KMS-11 (cell line): ENCODE data around the gene SMARCC2.
"Not testable (repeated sequence)": the region's sequence is repeated elsewhere in the genome, so short reads cannot be mapped to it uniquely, and the experiment has no call there.

ENCODE experiments used
- H2AFZ ChIP-seq: fragments of 200-600 bp; sonication (generic); 2 replicates; pipeline ENCODE4 v1.6.1; 2016; ENCODE audit warnings: antibody characterized with exemption, mixed run types, low read depth
- H3K27ac ChIP-seq: fragments of 200-600 bp; sonication (generic); 2 replicates; pipeline ENCODE4 v1.6.1; 2016; ENCODE audit warnings: mild to moderate bottlenecking, mixed run types
- H3K27me3 ChIP-seq: fragments of 200-600 bp; sonication (generic); 2 replicates; pipeline ENCODE4 v1.6.1; 2017; ENCODE audit warnings: mild to moderate bottlenecking, low read depth, mixed run types, moderate library complexity; ENCODE audit not compliant: insufficient read depth
- H3K36me3 ChIP-seq: fragments of 200-600 bp; sonication (generic); 2 replicates; pipeline ENCODE4 v1.6.1; 2017; ENCODE audit warnings: mild to moderate bottlenecking, mixed run types; ENCODE audit not compliant: insufficient read depth
- H3K4me1 ChIP-seq: fragments of 200-600 bp; sonication (generic); 2 replicates; pipeline ENCODE4 v1.6.1; 2016; ENCODE audit warnings: mild to moderate bottlenecking, low read depth, mixed run types; ENCODE audit not compliant: poor library complexity, severe bottlenecking
- H3K4me2 ChIP-seq: fragments of 200-600 bp; sonication (generic); 2 replicates; pipeline ENCODE4 v1.7.0; 2016; ENCODE audit warnings: mild to moderate bottlenecking, mixed run types
- H3K4me3 ChIP-seq: fragments of 200-600 bp; sonication (generic); IDR thresholded peaks from 2 replicates; pipeline ENCODE4 v1.6.1; 2017; ENCODE audit warnings: low read depth, low read length, mixed read lengths; ENCODE audit not compliant: insufficient read depth
- H3K79me2 ChIP-seq: fragments of 200-600 bp; sonication (generic); 2 replicates; pipeline ENCODE4 v1.6.1; 2016; ENCODE audit warnings: low read depth, mixed run types; ENCODE audit not compliant: insufficient read depth
- H3K9ac ChIP-seq: fragments of 200-600 bp; sonication (generic); 2 replicates; pipeline ENCODE4 v1.6.1; 2016; ENCODE audit warnings: mild to moderate bottlenecking, mixed run types
- H4K20me1 ChIP-seq: fragments of 200-600 bp; sonication (generic); 2 replicates; pipeline ENCODE4 v1.6.1; 2016; ENCODE audit warnings: mild to moderate bottlenecking, mixed run types; ENCODE audit not compliant: insufficient read depth
- CTCF ChIP-seq: fragments of 200-600 bp; sonication (generic); conservative IDR thresholded peaks from 2 replicates; pipeline ENCODE4 v1.6.1; 2017; ENCODE audit warnings: low read depth, mild to moderate bottlenecking, antibody characterized with exemption, low read length, moderate library complexity, mixed read lengths

Gene SMARCC2

DNA sequence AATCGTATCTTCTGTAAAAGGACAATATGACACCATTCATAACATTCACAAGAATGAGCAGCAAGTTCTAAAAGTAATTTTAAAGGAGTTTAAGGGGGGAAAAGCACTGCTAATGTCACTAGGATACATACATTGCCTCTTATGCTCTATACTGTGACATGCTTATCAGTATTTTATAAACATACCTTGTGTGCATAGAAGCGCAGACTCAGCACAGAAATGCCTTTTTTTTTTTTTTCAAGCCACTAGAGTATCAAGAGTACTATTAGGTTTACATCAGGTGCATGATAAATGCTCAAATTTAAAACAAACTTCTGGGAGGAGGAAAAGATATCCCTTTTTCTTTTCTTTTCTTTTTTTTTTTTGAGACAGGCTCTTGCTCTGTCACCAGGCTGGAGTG, 13.6 kb upstream of the SMARCC2 start:
- Histone ChIP-seq H3K79me2 (no peaks in the 10 kb centered on the region), H3K4me2 (no peak overlapping the region), H3K27ac (no peak overlapping the region), H3K4me3 (no peak overlapping the region), H3K27me3 (no peaks in the 10 kb centered on the region), H3K4me1 (peaks cover 5% of the 10 kb centered on the region), H3K36me3 (no peaks in the 10 kb centered on the region), H4K20me1 (no peaks in the 10 kb centered on the region), H2AFZ (no peak overlapping the region), H3K9ac (no peak overlapping the region)
- no peak for TF ChIP-seq CTCF

- Histone ChIP-seq H3K27ac (no peak overlapping the region), H3K79me2 (no peaks in the 10 kb centered on the region), H3K4me3 (no peak overlapping the region), H4K20me1 (no peaks in the 10 kb centered on the region), H3K36me3 (no peaks in the 10 kb centered on the region), H2AFZ (no peak overlapping the region), H3K27me3 (no peaks in the 10 kb centered on the region), H3K4me1 (peaks cover 5% of the 10 kb centered on the region), H3K9ac (no peak overlapping the region), H3K4me2 (no peak overlapping the region)
- no peak for TF ChIP-seq CTCF
These were observed 13.1 kb upstream of the SMARCC2 start for GRCh38 chr12:56202366-56202765.

DNA sequence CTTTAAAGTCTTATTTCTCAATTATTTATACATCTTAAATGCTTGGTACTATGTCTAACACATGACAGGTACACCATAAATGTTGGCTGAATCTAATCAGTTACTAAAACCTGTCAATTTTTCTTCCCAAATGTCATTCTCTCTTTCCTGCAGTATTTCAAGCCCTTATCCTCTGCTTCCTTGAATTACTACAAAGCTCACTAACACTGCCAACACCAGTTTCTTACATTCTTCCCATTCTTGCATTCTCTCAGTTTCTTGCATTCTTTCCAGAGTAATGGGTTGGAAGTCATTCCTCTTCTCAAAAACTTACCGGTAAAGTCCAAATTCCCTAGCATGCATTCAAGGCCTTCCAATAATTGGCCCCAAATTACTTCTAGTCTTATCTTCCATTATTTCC, 9.6 kb upstream of the SMARCC2 start:
- no peak overlapping the region for H3K4me3 ChIP-seq
- H3K4me2 ChIP-seq, result no peak overlapping the region
- no peaks in the 10 kb centered on the region for H3K27me3 ChIP-seq
- H3K27ac ChIP-seq, result no peak overlapping the region
- H3K9ac ChIP-seq, result no peak overlapping the region
- no peak for TF ChIP-seq CTCF
- H3K4me1 ChIP-seq, result peaks cover 5% of the 10 kb centered on the region
- no peak overlapping the region for H2AFZ ChIP-seq
- H3K79me2 ChIP-seq, result no peaks in the 10 kb centered on the region
- no peaks in the 10 kb centered on the region for H3K36me3 ChIP-seq
- no peaks in the 10 kb centered on the region for H4K20me1 ChIP-seq

- Histone ChIP-seq H3K27me3 (no peaks in the 10 kb centered on the region), H3K4me3 (no peak overlapping the region), H3K4me1 (peaks cover 11% of the 10 kb centered on the region), H3K79me2 (no peaks in the 10 kb centered on the region), H3K27ac (no peak overlapping the region), H4K20me1 (no peaks in the 10 kb centered on the region), H3K4me2 (no peak overlapping the region), H3K36me3 (no peaks in the 10 kb centered on the region), H2AFZ (no peak overlapping the region), H3K9ac (no peak overlapping the region)
- TF ChIP-seq CTCF, result no peak
These were observed 8.8 kb upstream of the SMARCC2 start for GRCh38 chr12:56197921-56198635.

- H3K9ac ChIP-seq, H3K27ac ChIP-seq, H3K36me3 ChIP-seq, H3K4me2 ChIP-seq, H3K79me2 ChIP-seq, H3K27me3 ChIP-seq, H3K4me3 ChIP-seq, H2AFZ ChIP-seq, H4K20me1 ChIP-seq: not testable (repeated sequence)
- peaks cover 18% of the 10 kb centered on the region for H3K4me1 ChIP-seq
These were observed 7.7 kb upstream of the SMARCC2 start for GRCh38 chr12:56196818-56197550.
